HEK293 (cell line): ENCODE data around the gene LRRN2.

Experiments used
- CTCF ChIA-PET: fragments of 350-600 bp; formaldehyde crosslinking; extraction: SDS; loops from one replicate; lab custom pipeline; 2021; ENCODE audit warnings: antibody characterized with exemption; lab: Yijun Ruan, JAX
- POLR2A ChIA-PET: fragments of 300-600 bp; formaldehyde crosslinking; extraction: SDS; loops from one replicate; lab custom pipeline; 2020; ENCODE audit warnings: antibody characterized with exemption, inconsistent platforms; lab: Yijun Ruan, JAX
- H3K27ac ChIP-seq: fragments of 200-500 bp; sonication (Bioruptor generic); 2 replicates; pipeline ENCODE4 v1.5.1; 2014; ENCODE audit warnings: low read depth, low read length, control low read depth, inconsistent platforms; ENCODE audit errors: extremely low read depth
- H3K36me3 ChIP-seq, 2 experiments: fragments of 200-500 bp in 1 of 2; sonication (Bioruptor generic) in 1 of 2; 1 replicate in 1 of 2; 2 replicates in 1 of 2; pipeline ENCODE4 v1.5.1; 2014 to 2017; ENCODE audit warnings: inconsistent platforms in 2 of 2, low read length in 2 of 2; ENCODE audit not compliant: control insufficient read depth in 2 of 2, insufficient read depth in 1 of 2
- H3K4me1 ChIP-seq: fragments of 200-500 bp; sonication (Bioruptor generic); 2 replicates; pipeline ENCODE4 v1.5.1; 2014; ENCODE audit warnings: mild to moderate bottlenecking, low read length, inconsistent platforms; ENCODE audit not compliant: control insufficient read depth, insufficient read depth
- H3K4me3 ChIP-seq: 2 replicates; pipeline ENCODE4 v1.5.1; 2011; ENCODE audit warnings: low read depth, mild to moderate bottlenecking, control low read depth, low read length, moderate library complexity
- H3K9me3 ChIP-seq: fragments of 200-500 bp; sonication (Bioruptor generic); 2 replicates; pipeline ENCODE4 v1.5.1; 2014; ENCODE audit warnings: low read depth, low read length, inconsistent platforms; ENCODE audit not compliant: control insufficient read depth, insufficient read depth
- BCL11B ChIP-seq: fragments of 450-650 bp; formaldehyde crosslinking; IDR thresholded peaks from 2 replicates; pipeline ENCODE4 v1.5.1; 2016; ENCODE audit warnings: low read depth, missing biosample characterization, missing genetic modification characterization
- GLIS1 ChIP-seq: fragments of 450-650 bp; formaldehyde crosslinking; IDR thresholded peaks from 2 replicates; pipeline ENCODE4 v1.5.1; 2016; ENCODE audit warnings: missing biosample characterization, missing genetic modification characterization
- GLIS2 ChIP-seq: fragments of 450-650 bp; formaldehyde crosslinking; IDR thresholded peaks from 2 replicates; pipeline ENCODE4 v1.5.1; 2016; ENCODE audit warnings: missing biosample characterization, missing genetic modification characterization
- KLF1 ChIP-seq: fragments of 450-650 bp; formaldehyde crosslinking; IDR thresholded peaks from 2 replicates; pipeline ENCODE4 v1.5.1; 2016; ENCODE audit warnings: missing biosample characterization, missing genetic modification characterization
- PRDM1 ChIP-seq: fragments of 450-650 bp; formaldehyde crosslinking; IDR thresholded peaks from 2 replicates; pipeline ENCODE4; 2016; ENCODE audit warnings: missing biosample characterization, missing genetic modification characterization
- SCRT1 ChIP-seq: fragments of 450-650 bp; formaldehyde crosslinking; IDR thresholded peaks from 2 replicates; pipeline ENCODE4 v1.5.1; 2016; ENCODE audit warnings: missing biosample characterization, missing genetic modification characterization, borderline replicate concordance
- ZFP3 ChIP-seq: fragments of 450-650 bp; formaldehyde crosslinking; IDR thresholded peaks from 2 replicates; pipeline ENCODE4 v1.5.1; 2016; ENCODE audit warnings: low read depth, missing biosample characterization, missing genetic modification characterization
- ZIC2 ChIP-seq: fragments of 450-650 bp; formaldehyde crosslinking; IDR thresholded peaks from 2 replicates; pipeline ENCODE4 v1.5.1; 2016; ENCODE audit warnings: missing biosample characterization, missing genetic modification characterization
- ZNF302 ChIP-seq: fragments of 450-650 bp; formaldehyde crosslinking; IDR thresholded peaks from 2 replicates; pipeline ENCODE4 v1.5.1; 2016; ENCODE audit warnings: missing biosample characterization, missing genetic modification characterization, low read depth
- ZNF423 ChIP-seq: fragments of 450-650 bp; formaldehyde crosslinking; IDR thresholded peaks from 2 replicates; pipeline ENCODE4 v1.5.1; 2016; ENCODE audit warnings: missing biosample characterization, missing genetic modification characterization
- ZNF571 ChIP-seq: fragments of 450-650 bp; formaldehyde crosslinking; IDR thresholded peaks from 2 replicates; pipeline ENCODE4 v1.5.0; 2017; ENCODE audit warnings: missing biosample characterization, missing genetic modification characterization
- ZNF658 ChIP-seq: fragments of 450-650 bp; formaldehyde crosslinking; IDR thresholded peaks from 2 replicates; pipeline ENCODE4; 2016; ENCODE audit warnings: missing biosample characterization, missing genetic modification characterization
- ZNF664 ChIP-seq: fragments of 450-650 bp; formaldehyde crosslinking; IDR thresholded peaks from 2 replicates; pipeline ENCODE4 v1.5.1; 2016; ENCODE audit warnings: missing biosample characterization, missing genetic modification characterization
- ZNF707 ChIP-seq: fragments of 450-650 bp; formaldehyde crosslinking; IDR thresholded peaks from 2 replicates; pipeline ENCODE4 v1.5.1; 2016; ENCODE audit warnings: missing biosample characterization, missing genetic modification characterization
- ZNF777 ChIP-seq: fragments of 450-650 bp; formaldehyde crosslinking; IDR thresholded peaks from 2 replicates; pipeline ENCODE4 v1.5.1; 2017; ENCODE audit warnings: missing biosample characterization, missing genetic modification characterization, borderline replicate concordance
- ZNF830 ChIP-seq: fragments of 450-650 bp; IDR thresholded peaks from 2 replicates; pipeline ENCODE4 v1.5.0; 2018; ENCODE audit warnings: missing biosample characterization, missing genetic modification characterization, low read depth, mild to moderate bottlenecking, moderate library complexity
- TF ChIP-seq, protein P1 (sequence below): fragments of 450-650 bp; formaldehyde crosslinking; IDR thresholded peaks from 2 replicates; pipeline ENCODE4 v1.5.1; 2016; ENCODE audit warnings: missing biosample characterization, missing genetic modification characterization
- TF ChIP-seq, protein P2 (sequence below): fragments of 450-650 bp; formaldehyde crosslinking; IDR thresholded peaks from 2 replicates; pipeline ENCODE4 v1.5.1; 2016; ENCODE audit warnings: missing biosample characterization, missing genetic modification characterization
- TF ChIP-seq, protein P3 (sequence below): fragments of 450-650 bp; formaldehyde crosslinking; IDR thresholded peaks from 2 replicates; pipeline ENCODE4 v1.5.1; 2016; ENCODE audit warnings: missing biosample characterization, missing genetic modification characterization

LRRN2 gene

DNA sequence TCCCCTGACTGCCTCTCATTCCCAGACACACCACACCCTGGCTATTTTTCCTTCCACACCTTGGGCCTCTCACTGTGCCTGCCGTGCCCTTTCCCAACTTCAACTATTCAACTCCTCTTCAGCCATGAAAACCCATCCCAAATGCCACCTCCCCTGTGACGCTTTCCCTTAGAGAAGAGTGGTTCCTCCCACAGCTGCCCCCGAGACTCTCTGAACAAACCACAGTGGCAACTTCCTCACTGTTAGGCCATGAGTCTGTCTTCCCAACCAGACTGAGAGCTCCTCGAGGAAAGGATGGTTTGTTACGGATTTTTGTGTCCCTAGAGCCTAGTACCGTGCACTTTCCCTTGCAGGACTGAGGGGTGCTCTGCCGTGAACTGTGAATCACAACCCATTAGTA is 59.2 kb downstream of the LRRN2 start:
- TF ChIP-seq ZFP3 (tag by site-specific recombination) = 0 out of 2 replicates have a peak, but pooled peaks have one; percentile 33
- TF ChIP-seq ZNF658 (tag by site-specific recombination) = no peak
- TF ChIP-seq ZNF777 (tag by site-specific recombination) = no peak
- Histone ChIP-seq H3K4me1 (no peaks in the 10 kb centered on the region), H3K4me3 (no peak overlapping the region), H3K36me3 (no peaks in the 10 kb centered on the region), H3K27ac (no peak overlapping the region), H3K9me3 (no peaks in the 10 kb centered on the region)
- ChIA-PET POLR2A (no interaction called here), CTCF (interaction anchor here (0.7 kb wide), 1 partner anchor 455 kb away, joined by 3 read pairs; no protein-coding TSS in a partner anchor)

DNA sequence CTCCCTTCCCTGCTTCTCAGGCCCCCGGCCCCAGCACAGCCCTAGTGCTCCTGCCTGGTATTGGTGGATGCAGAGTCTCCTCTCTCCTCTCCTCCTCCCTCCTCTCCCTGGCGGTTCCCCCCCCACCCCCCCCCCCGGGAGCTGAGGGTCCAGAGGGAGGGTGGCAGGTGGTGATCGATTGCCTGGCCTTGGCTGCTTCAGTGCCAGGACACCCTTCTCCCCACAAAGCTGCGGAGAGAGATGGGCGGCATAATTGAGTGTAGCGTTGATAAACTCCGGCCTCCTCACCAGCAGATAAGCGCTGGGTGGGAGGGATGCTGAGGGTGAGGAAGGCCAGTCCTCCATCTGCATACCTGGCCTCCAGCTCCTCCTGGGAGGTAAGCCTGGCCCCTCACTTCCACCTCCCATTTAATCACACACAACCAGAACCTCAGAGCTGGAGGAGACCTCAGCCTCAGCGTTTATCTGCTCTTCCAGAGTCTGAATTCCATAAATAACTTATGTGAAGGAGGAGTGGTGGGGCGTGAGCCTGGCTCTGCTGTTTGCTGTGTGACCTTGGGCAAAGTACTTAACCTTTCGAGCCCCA is 60.8 kb downstream of the LRRN2 start:
- POLR2A ChIA-PET = no interaction called here
- no peak overlapping the region for H3K4me3 ChIP-seq
- TF ChIP-seq ZNF571 (tag by site-specific recombination) (no peak), ZNF658 (tag by site-specific recombination) (no peak), ZIC2 (tag by site-specific recombination) (no peak)
- TF ChIP-seq, all 188 proteins: peak for 0
- Histone ChIP-seq H3K4me1 (no peaks in the 10 kb centered on the region), H3K36me3 (no peaks in the 10 kb centered on the region), H3K27ac (no peak overlapping the region), H3K9me3 (no peaks in the 10 kb centered on the region)
- CTCF ChIA-PET = interaction anchor here (0.8 to 2.7 kb wide), 5 partner anchors 10 to 182 kb away, joined by 3 to 13 read pairs (median 5); no protein-coding TSS in a partner anchor

DNA sequence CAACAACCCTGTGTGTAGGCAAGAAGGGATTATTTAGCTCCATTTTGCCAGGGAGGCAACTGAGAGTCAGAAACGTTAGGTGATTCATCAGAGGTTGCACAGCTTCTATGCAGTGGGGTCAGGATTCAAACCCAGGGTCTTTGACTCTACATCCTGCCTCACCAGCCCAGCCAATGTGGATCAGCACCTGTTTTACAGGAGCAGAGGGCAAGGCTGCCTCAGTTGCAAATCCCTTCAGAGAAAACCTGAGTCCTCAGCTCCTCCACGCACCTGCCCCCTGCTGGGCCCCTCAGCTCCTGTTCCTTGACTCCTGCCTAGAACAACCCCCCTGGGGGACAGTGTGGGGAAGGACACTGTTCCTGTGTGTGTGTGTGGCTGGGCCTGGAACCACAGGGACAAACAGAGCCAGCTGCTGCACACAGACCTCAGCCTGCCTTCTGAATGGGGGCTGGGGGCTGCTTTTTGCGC is 61.6 kb downstream of the LRRN2 start:
- peak; percentile 26; the same call in 1 of the 2 replicates for TF ChIP-seq ZIC2 (tag by site-specific recombination)
- TF ChIP-seq ZNF302 = no peak
- no peak for TF ChIP-seq ZNF830 (tag by site-specific recombination)
- TF ChIP-seq KLF1 = no peak
- TF ChIP-seq, protein P1, sequence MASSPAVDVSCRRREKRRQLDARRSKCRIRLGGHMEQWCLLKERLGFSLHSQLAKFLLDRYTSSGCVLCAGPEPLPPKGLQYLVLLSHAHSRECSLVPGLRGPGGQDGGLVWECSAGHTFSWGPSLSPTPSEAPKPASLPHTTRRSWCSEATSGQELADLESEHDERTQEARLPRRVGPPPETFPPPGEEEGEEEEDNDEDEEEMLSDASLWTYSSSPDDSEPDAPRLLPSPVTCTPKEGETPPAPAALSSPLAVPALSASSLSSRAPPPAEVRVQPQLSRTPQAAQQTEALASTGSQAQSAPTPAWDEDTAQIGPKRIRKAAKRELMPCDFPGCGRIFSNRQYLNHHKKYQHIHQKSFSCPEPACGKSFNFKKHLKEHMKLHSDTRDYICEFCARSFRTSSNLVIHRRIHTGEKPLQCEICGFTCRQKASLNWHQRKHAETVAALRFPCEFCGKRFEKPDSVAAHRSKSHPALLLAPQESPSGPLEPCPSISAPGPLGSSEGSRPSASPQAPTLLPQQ (tag by site-specific recombination) = no peak
- TF ChIP-seq GLIS2 (tag by site-specific recombination) = peak; percentile 32; the same call in 1 of the 2 replicates
- TF ChIP-seq ZNF664 (tag by site-specific recombination) = no peak
- TF ChIP-seq BCL11B (tag by site-specific recombination) = no peak
- TF ChIP-seq PRDM1 (tag by site-specific recombination) = no peak
- TF ChIP-seq, protein P2, sequence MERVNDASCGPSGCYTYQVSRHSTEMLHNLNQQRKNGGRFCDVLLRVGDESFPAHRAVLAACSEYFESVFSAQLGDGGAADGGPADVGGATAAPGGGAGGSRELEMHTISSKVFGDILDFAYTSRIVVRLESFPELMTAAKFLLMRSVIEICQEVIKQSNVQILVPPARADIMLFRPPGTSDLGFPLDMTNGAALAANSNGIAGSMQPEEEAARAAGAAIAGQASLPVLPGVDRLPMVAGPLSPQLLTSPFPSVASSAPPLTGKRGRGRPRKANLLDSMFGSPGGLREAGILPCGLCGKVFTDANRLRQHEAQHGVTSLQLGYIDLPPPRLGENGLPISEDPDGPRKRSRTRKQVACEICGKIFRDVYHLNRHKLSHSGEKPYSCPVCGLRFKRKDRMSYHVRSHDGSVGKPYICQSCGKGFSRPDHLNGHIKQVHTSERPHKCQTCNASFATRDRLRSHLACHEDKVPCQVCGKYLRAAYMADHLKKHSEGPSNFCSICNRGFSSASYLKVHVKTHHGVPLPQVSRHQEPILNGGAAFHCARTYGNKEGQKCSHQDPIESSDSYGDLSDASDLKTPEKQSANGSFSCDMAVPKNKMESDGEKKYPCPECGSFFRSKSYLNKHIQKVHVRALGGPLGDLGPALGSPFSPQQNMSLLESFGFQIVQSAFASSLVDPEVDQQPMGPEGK = 0 out of 2 replicates have a peak, but pooled peaks have one; percentile 12
- TF ChIP-seq ZNF707 = no peak
- TF ChIP-seq GLIS1 = peak; percentile 92
- 0 out of 2 replicates have a peak, but pooled peaks have one; percentile 24 for TF ChIP-seq ZNF423 (tag by site-specific recombination)
- TF ChIP-seq SCRT1 = no peak
- TF ChIP-seq, protein P3, sequence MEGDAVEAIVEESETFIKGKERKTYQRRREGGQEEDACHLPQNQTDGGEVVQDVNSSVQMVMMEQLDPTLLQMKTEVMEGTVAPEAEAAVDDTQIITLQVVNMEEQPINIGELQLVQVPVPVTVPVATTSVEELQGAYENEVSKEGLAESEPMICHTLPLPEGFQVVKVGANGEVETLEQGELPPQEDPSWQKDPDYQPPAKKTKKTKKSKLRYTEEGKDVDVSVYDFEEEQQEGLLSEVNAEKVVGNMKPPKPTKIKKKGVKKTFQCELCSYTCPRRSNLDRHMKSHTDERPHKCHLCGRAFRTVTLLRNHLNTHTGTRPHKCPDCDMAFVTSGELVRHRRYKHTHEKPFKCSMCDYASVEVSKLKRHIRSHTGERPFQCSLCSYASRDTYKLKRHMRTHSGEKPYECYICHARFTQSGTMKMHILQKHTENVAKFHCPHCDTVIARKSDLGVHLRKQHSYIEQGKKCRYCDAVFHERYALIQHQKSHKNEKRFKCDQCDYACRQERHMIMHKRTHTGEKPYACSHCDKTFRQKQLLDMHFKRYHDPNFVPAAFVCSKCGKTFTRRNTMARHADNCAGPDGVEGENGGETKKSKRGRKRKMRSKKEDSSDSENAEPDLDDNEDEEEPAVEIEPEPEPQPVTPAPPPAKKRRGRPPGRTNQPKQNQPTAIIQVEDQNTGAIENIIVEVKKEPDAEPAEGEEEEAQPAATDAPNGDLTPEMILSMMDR = peak; percentile 75
- H3K4me1 ChIP-seq = no peaks in the 10 kb centered on the region
- H3K36me3 ChIP-seq = no peaks in the 10 kb centered on the region
- no peak overlapping the region for H3K4me3 ChIP-seq
- ChIA-PET CTCF (interaction anchor here (0.8 to 2.7 kb wide), 13 partner anchors 9 to 650 kb away, joined by 3 to 13 read pairs (median 4); no protein-coding TSS in a partner anchor), POLR2A (interaction anchor here (0.7 kb wide), 1 partner anchor 18 kb away, joined by 3 read pairs; no protein-coding TSS in a partner anchor)
- H3K27ac ChIP-seq = no peak overlapping the region
- no peaks in the 10 kb centered on the region for H3K9me3 ChIP-seq
